ENCODE measurements around the gene HMGN1. TPM values are rescaled to one million over a fixed set of nuclear protein-coding genes. Genes with fewer than 3 reads are reported as not detected.
"Not testable (repeated sequence)": the region's sequence is repeated elsewhere in the genome, so short reads cannot be mapped to it uniquely, and the experiment has no call there.

The HMGN1 gene, protein sequence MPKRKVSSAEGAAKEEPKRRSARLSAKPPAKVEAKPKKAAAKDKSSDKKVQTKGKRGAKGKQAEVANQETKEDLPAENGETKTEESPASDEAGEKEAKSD
- total RNA-seq = 154 TPM

DNA sequence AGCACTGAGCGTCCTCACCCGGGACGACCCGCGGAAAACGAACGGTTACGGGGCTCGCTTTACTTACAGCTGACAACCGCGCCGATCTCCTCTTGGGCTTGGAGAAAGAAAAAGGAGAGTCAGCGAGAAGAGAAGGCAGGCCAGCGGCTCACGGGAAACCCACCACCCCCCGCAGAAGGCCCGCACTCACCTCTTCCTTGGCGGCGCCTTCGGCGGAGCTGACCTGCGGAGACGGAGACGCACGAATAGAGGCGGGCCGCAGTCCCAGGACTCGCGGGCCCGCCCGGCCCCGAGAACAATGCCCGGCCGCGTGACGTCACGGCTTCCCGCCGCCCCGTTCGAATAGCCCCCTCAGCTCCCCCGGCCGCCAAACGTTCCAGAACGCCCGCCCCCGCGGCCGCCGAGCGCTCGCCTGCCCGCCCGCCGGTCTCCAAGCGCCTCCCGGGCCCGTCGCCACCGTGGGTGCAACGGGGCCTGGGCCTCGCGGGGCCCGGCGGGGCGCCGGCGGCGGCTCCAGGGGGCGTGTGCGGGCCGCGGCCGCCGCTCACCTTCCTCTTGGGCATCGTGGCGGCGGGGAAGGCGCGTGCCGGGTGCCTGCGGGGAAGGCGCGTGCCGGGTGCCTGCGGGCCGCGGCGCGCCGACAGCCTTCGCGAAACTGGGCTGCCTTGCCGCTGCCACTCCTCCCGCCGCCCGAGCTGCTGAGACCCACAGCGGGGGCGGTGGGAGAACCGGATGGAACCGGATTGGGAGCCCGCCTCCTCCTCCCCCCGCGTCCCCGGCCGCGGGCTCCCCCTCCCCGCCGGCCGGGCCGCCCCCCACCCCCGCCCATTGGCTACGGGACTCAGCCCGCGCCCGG, at the start of gene HMGN1:
TSS of gene HMGN1 (minus strand) at position 734 of the 856 bp plus-strand sequence. CDS start at position 563, 171 bp downstream.
- DNase-seq = peak; percentile 95

DNA sequence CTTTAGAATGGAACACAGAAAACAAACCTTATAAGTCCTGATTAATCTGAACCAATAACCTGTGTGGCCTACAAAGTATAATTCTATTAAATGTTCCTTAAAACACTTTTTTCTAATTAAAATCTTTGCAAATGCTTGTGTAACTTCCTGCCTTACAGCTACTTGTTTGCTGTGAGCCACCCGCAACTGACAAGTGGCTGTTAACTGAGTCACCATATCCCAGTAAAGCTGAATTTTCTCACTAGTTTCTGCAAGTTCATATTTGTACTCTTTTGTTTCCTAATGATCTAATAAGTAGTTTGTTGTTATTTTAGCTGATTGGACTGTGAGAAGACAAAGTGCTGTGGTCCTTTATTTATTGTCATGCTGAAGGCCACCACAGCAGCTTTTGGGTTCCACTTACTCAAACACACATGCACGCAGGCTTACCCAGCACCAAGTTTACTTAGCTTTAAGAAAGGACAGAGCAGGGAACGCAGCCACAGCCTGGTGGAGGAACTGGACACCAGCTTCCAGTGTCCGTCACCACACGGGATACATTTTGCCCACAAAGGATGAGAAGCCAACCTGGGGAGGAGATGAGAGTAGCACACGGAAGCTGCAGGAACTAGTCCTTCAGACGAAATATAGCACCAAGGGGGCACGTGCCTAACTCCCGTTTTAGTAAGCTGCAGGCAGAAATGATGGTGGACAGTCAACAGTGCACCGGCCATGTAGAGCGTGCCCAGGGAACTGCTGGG, 48.9 kb upstream of the HMGN1 start:
- DNase-seq = no peak

- DNase-seq = no peak
Observed at GRCh38 chr21:39392981-39393380, 44.1 kb upstream of the HMGN1 start.

DNA sequence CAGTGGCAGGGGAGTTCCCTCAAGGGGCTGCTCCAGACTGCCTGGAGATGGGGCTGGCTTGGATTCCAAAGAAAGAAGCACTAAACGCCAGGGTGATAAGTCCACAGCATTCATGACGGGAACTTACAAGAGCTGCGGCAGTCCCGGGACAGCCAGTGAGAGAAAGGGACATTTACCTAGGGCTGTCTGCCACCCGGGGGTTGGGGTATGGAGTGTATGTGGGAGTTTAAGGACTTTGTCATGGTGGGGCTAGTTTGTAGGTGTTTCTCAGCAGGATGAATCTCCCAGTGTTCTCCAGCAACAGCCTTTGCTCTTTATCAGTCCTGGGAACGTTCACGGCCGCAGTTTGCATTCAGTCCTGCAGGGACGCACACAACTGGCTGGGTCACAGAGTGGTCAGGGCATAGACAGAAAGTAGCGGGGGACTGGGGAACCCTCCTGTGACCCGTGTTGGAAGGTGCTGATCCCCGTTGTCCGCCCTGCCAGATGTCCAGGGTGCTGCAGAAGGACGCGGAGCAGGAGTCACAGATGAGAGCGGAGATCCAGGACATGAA, 41.4 kb upstream of the HMGN1 start:
- DNase-seq = no peak

GRCh38 chr21:39388811-39389155, 39.9 kb upstream of the HMGN1 start:
- no peak for DNase-seq

DNA sequence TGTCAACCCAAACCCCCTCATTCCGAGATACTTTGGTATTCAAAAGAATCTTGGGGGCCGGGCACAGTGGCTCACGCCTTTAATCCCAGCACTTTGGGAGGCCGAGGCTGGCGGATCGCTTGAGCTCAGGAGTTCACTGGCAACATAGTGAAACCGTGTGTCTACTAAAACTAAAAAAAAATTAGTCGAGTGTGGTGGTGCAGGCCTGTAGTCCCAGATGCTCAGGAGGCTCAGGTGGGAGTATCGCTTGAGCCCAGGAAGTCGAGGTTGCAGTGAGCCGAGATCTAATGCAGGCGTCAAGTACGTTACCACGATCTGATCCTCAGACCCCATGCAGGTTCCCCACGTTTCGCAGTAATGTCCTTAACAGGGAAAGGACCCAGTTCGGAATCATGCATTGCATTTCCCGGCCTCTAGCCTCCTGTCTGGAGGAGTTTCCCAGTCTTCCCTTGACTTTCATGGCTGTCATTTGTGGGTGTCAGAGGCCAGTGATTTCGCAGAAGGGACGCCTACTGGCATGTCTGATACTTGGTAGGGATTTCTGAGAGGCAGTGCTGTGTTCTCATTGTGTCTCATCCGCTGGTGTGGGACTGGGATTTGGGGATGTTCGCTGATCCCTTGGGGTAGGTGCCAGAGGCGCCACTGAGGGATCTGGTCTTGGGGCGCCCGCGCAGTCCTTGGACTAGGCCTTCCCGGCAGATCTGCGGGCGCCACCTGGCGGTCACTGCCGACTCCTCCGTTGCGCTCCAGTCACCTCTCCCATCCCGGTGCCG, 39.3 kb upstream of the HMGN1 start:
- DNase-seq = peak; percentile 46

- DNase-seq = peak; percentile 84
Observed at GRCh38 chr21:39387461-39388037, 38.7 kb upstream of the HMGN1 start.

DNA sequence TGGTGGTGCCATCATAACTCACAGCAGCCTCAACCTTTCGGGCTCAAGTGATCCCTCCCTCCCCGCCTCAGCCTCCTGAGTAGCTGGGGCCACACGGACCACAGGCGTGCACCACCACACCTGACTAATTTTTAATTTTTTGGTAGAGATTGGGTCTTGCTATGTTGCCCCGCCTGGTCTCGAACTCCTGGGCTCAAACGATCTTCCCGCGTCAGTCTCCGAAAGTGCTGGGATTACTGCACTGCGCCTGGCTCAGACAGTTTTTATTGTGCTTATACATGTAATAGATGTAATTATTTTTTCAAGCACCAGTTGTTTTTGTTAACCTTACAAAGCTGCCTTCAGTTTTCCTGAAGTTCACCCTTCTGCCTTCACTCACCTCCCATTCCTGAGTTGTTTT, 38.0 kb upstream of the HMGN1 start:
- no peak for DNase-seq

- no peak for DNase-seq
Observed at GRCh38 chr21:39386194-39386593, 37.3 kb upstream of the HMGN1 start.

DNA sequence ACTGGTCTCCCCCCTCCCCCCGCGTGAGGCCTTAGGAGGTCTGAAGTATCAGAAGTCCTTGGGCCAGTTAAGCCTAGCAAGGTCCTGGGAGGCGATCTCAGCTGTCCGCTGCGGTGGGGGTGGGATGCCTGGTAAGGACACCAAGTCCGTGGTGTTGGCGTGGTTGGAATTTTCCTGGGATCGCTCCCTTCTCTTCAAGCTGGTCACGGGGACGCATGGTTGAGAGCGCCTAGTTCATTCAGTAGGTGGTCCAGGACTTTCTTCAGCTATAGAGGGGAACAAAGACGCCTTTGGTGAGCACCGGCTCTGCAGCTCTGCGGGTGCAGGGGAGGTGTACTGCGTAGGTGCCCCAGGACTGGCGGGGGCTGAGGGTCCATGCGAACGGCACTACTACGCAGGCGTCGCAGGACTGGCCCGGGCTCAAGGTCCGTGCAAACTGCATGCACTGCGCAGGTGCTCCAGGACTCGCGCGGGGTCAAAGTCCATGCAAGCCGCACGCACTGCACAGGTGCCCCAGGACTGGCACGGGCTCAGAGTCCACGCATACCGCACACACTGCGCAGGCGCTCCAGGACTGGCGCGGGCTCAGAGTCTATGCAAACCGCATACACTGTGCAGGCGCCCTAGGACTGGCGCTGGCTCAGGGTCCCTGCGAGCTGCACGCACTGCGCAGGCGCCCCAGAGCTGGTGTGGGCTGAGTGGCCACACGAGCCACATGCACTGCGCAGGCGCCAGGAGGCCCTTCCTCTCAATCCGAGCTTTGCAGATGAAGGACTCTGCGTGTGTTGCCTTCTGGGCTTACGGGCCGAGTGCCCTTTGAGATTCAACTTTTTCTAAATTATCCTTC, 36.6 kb upstream of the HMGN1 start:
- peak; percentile 46 for DNase-seq

- DNase-seq = no peak
Observed at GRCh38 chr21:39384674-39385298, 35.9 kb upstream of the HMGN1 start.

- DNase-seq = not testable (repeated sequence)
Observed at GRCh38 chr21:39382096-39382495, 33.2 kb upstream of the HMGN1 start.

GRCh38 chr21:39381009-39381408, 32.1 kb upstream of the HMGN1 start:
- no peak for DNase-seq

DNA sequence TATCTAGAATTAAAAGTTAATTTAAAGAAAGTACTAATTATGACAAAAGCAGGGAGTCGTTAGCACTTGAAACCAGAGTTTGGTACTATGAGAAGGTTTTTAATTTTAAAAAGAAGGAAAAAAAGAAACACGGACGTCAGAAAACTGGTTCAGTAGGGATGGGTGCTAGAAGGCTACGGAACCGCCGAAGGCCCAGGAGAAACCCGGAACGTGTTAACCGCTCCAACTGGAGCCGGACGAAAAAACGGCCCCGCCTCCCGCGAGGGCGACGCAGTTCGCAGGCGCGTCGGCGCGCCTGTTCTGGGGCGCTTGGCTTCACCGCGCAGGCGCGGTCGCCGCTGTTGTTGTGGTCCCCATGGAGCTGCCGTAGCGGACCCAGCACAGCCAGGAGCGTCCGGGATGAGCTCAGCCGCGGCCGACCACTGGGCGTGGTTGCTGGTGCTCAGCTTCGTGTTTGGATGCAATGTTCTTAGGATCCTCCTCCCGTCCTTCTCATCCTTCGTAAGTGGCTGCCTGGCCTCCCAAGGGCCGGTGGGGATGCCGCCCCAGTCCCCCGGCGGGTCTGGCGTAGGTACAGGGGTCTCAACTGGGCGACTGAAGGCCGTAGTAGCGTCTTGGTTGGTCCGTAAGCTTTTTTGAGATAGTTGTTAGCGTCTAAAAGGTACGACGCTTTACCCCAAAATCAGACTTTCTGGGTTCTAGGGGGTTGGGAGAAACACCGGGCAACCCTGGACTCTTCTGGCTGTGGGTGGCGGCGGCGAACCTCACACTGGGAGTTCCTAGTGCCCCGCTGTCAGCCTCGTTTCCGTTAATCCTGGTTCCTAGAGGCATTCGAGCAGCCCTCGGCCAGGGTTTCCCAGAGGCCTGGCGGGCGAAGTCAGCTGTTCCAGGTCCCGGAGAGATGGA, 31.4 kb upstream of the HMGN1 start:
- peak; percentile 88 for DNase-seq

GRCh38 chr21:39377444-39378050, 28.7 kb upstream of the HMGN1 start:
- no peak for DNase-seq

- DNase-seq = no peak
Observed at GRCh38 chr21:39375446-39375845, 26.6 kb upstream of the HMGN1 start.

GRCh38 chr21:39374046-39374445, 25.2 kb upstream of the HMGN1 start:
- DNase-seq = no peak

DNA sequence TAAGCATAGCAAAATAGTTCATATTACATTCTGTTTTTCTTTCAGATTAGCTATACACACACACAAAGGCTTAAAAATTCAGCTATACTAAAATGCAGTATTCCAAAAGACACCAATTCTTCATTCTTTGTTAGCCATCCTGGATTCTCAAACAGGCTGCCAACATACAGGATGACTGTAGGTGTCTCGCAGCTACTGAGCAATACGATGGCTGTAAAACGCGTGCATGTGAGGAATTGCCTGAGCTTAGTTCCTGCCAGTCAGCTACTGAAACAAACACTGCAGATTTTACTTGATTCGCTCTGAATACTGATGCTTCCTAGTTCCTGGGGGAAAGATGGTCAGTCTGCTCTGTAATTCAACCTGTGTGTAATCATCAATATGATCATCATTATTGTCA, 24.7 kb upstream of the HMGN1 start:
- DNase-seq = peak; percentile 14

GRCh38 chr21:39369896-39370288, 21.0 kb upstream of the HMGN1 start:
- not testable (repeated sequence) for DNase-seq

All from skin of body (tissue), 2 donors.